Brain pericyte (primary cell): ENCODE results near the gene ZNF354C.

Experiments used
- DNase-seq: peaks from one replicate; pipeline ENCODE4 v3.0.0-alpha.2; 2012; ENCODE audit warnings: low read depth, low spot score

Gene ZNF354C

GRCh38 chr5:179113945-179114641 is 53.9 kb downstream of the ZNF354C start:
- DNase-seq: no peak

GRCh38 chr5:179114756-179115155 is 54.6 kb downstream of the ZNF354C start:
- no peak for DNase-seq

- no peak for DNase-seq
Measured at GRCh38 chr5:179115307-179115706, 55.1 kb downstream of the ZNF354C start.

- DNase-seq: no peak
Measured at GRCh38 chr5:179115845-179116524, 55.8 kb downstream of the ZNF354C start.

GRCh38 chr5:179118338-179118737 is 58.2 kb downstream of the ZNF354C start:
- no peak for DNase-seq

GRCh38 chr5:179118756-179119414 is 58.7 kb downstream of the ZNF354C start:
- no peak for DNase-seq

GRCh38 chr5:179119415-179120170 is 59.4 kb downstream of the ZNF354C start:
- DNase-seq: no peak

- no peak for DNase-seq
Measured at GRCh38 chr5:179120421-179120861, 60.3 kb downstream of the ZNF354C start.

GRCh38 chr5:179120951-179121666 is 60.9 kb downstream of the ZNF354C start:
- DNase-seq: no peak

- DNase-seq: no peak
Measured at GRCh38 chr5:179121667-179122111, 61.5 kb downstream of the ZNF354C start.

GRCh38 chr5:179122411-179123108 is 62.4 kb downstream of the ZNF354C start:
- DNase-seq: no peak

GRCh38 chr5:179123109-179123426 is 62.9 kb downstream of the ZNF354C start:
- no peak for DNase-seq

GRCh38 chr5:179123491-179124272 is 63.5 kb downstream of the ZNF354C start:
- DNase-seq: no peak

GRCh38 chr5:179124273-179124852 is 64.2 kb downstream of the ZNF354C start:
- no peak for DNase-seq

- no peak for DNase-seq
Measured at GRCh38 chr5:179124853-179125788, 64.9 kb downstream of the ZNF354C start.

- no peak for DNase-seq
Measured at GRCh38 chr5:179125789-179126505, 65.8 kb downstream of the ZNF354C start.

- no peak for DNase-seq
Measured at GRCh38 chr5:179126506-179126991, 66.4 kb downstream of the ZNF354C start.
